GM19351 (cell line): ENCODE results near the gene VSTM2L.
"Not testable (repeated sequence)": the region's sequence is repeated elsewhere in the genome, so short reads cannot be mapped to it uniquely, and the experiment has no call there.

ENCODE experiments used
- ATAC-seq: cut with Tn5 transposase; IDR thresholded peaks from one replicate; pipeline ENCODE4 v1.9.1; 2021; ENCODE audit warnings: mild to moderate bottlenecking, moderate library complexity; ENCODE audit not compliant: unreplicated experiment

Gene VSTM2L

GRCh38 chr20:37902504-37903313 is at the start of gene VSTM2L:
VSTM2L (plus strand) TSS chr20:37903127; CDS start chr20:37903351, 224 bp downstream.
- no peak for ATAC-seq

- peak; percentile 85 for ATAC-seq
Observed at GRCh38 chr20:37853823-37854375, 49.0 kb upstream of the VSTM2L start.

GRCh38 chr20:37856034-37856433 is 46.9 kb upstream of the VSTM2L start:
- ATAC-seq: not testable (repeated sequence)

GRCh38 chr20:37856932-37857660 is 45.8 kb upstream of the VSTM2L start:
- no peak for ATAC-seq

GRCh38 chr20:37859406-37860171 is 43.3 kb upstream of the VSTM2L start:
- ATAC-seq: no peak

GRCh38 chr20:37863289-37863688 is 39.6 kb upstream of the VSTM2L start:
- ATAC-seq: no peak

- ATAC-seq: no peak
Observed at GRCh38 chr20:37864298-37864697, 38.6 kb upstream of the VSTM2L start.

GRCh38 chr20:37866051-37866450 is 36.9 kb upstream of the VSTM2L start:
- no peak for ATAC-seq

- no peak for ATAC-seq
Observed at GRCh38 chr20:37867289-37868195, 35.4 kb upstream of the VSTM2L start.

- no peak for ATAC-seq
Observed at GRCh38 chr20:37868851-37869333, 34.0 kb upstream of the VSTM2L start.

GRCh38 chr20:37869334-37869861 is 33.5 kb upstream of the VSTM2L start:
- ATAC-seq: no peak

- ATAC-seq: no peak
Observed at GRCh38 chr20:37870294-37870693, 32.6 kb upstream of the VSTM2L start.

- ATAC-seq: no peak
Observed at GRCh38 chr20:37871751-37872150, 31.2 kb upstream of the VSTM2L start.

- no peak for ATAC-seq
Observed at GRCh38 chr20:37872161-37872560, 30.8 kb upstream of the VSTM2L start.

- no peak for ATAC-seq
Observed at GRCh38 chr20:37873884-37874283, 29.0 kb upstream of the VSTM2L start.

GRCh38 chr20:37875460-37876175 is 27.3 kb upstream of the VSTM2L start:
- ATAC-seq: no peak

- no peak for ATAC-seq
Observed at GRCh38 chr20:37876863-37877262, 26.1 kb upstream of the VSTM2L start.

GRCh38 chr20:37877832-37878772 is 24.8 kb upstream of the VSTM2L start:
- no peak for ATAC-seq
